ENCODE measurements around the gene WBP1. TPM values are rescaled to one million over a fixed set of nuclear protein-coding genes. Genes with fewer than 3 reads are reported as not detected.

The WBP1 gene
- total and polyA plus RNA-seq, 5 experiments from 2014 or later: 32.4 to 122 (median 38.3) TPM

GRCh38 chr2:74496997-74497776, 38.9 kb downstream of the WBP1 start:
- no peak for ATAC-seq
- H3K27me3 Mint-ChIP-seq: peaks cover 10 to 45% (median 32%) of the 10 kb centered on the region in 5 donors
- POLR2A ChIA-PET: interaction anchor here (0.9 to 1.5 kb wide), 4 partner anchors 10 to 157 kb away, joined by 3 to 7 read pairs (median 3); partner anchors contain the start of genes PCGF1, SEMA4F and WBP1

DNA sequence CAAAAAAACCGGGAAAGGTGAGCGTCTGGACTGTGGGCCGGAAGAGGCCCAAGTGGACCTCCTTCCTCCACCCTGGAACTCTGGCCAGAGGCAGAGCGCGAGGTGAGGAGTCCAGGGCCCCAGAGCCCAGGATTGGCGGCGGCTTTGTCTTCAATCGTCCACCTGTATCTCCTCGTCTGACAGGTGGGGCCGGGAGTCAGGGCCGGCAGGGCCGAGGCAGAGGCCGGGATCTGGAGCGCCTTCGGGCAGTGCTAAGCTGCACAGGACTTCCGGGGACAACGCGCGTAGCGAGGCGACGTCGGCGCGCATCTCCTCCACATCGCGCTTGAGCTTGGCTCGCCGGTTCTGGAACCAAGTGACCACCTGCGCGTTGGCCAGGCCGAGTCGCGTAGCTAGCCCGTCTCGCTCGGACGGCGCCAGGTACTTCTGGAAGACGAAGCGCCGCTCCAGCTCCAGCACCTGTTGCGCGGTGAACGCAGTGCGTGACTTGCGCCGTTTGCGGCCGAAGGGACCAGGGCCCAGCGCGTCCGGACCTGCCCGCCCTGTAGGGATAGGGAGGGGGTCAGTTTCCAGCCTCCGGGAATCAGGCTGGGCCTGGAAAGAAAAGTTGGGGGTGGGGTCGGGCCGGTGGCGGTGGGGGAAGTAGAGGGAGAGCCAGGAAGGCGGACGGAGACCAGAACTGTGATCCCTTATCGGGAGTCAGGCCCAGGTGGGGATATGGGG, 39.7 kb downstream of the WBP1 start:
- peaks cover 0 to 1% (median 0%) of the 10 kb centered on the region in 9 donors for H3K9me3 Mint-ChIP-seq
- H3K27ac Mint-ChIP-seq: peak overlapping the region in 5 of 10 donors; percentile 11 to 79 (median 29)
- peaks cover 10 to 53% (median 34%) of the 10 kb centered on the region in 5 donors for H3K27me3 Mint-ChIP-seq
- POLR2A ChIA-PET: interaction anchor here (0.9 to 1.5 kb wide), 4 partner anchors 9 to 156 kb away, joined by 3 to 7 read pairs (median 4); partner anchors contain the start of genes AUP1, HTRA2, PCGF1 and SEMA4F
- peaks cover 16 to 42% (median 35%) of the 10 kb centered on the region in 4 donors for H3K4me1 Mint-ChIP-seq
- ATAC-seq: peak; percentile 31 to 44
- peak overlapping the region; percentile 71 to 91 (median 87) for H3K4me3 Mint-ChIP-seq
- H3K36me3 Mint-ChIP-seq: peaks cover 0 to 13% (median 4%) of the 10 kb centered on the region in 3 donors
- DNase-seq: peak in 1 of 10 donors; percentile 23

More at GRCh38 chr2:74496997-74497776, 38.9 kb downstream of the WBP1 start:
- peaks cover 0 to 20% (median 7%) of the 10 kb centered on the region in 3 donors for H3K36me3 Mint-ChIP-seq
- peak overlapping the region; percentile 43 to 91 (median 86) for H3K4me3 Mint-ChIP-seq
- DNase-seq: no peak
- peak overlapping the region in 4 of 10 donors; percentile 16 to 79 (median 24) for H3K27ac Mint-ChIP-seq
- H3K4me1 Mint-ChIP-seq: peaks cover 16 to 34% (median 30%) of the 10 kb centered on the region in 4 donors
- peaks cover 0 to 1% (median 0%) of the 10 kb centered on the region in 9 donors for H3K9me3 Mint-ChIP-seq

DNA sequence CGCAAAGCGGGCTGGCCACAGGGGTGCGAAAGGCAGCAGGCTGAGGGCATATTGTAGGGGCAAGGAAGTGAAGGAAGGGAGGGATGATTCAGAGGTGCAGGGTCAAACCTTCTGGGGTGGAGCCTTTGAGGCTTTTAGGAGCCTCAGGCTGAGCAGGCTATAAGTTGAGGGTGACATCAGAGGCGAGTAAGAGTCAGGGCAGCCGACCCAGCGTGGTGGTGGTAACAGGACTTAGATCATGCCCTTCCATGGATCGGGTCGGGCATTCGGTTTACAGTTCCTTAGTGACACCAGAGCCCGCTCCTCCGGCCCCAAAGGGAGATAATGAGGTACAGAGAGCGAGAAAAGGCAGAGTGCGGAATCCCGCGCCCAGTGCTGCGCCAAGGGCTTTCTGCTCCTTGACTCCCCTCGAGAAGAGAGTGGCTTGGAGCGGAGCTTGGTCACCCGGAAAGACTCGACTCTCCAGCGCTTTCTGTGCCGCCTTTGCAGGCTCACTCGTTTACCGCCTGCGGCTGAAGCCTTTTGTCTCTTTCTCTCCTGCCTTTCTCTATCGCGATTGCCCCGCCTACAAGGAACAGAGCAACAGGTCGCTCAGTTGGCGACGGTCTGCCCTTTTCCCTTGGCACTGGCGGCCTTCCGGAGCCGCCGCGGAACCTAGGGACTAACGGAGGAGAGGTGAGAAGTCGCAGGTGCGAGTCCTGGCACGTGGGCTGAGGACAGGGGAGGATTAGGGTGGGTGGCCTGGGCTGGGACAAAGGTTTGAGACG, 40.4 kb downstream of the WBP1 start:
- DNase-seq: peak in 1 of 10 donors; percentile 26
- peak overlapping the region in 6 of 10 donors; percentile 11 to 72 (median 44) for H3K27ac Mint-ChIP-seq
- peak overlapping the region; percentile 71 to 91 (median 87) for H3K4me3 Mint-ChIP-seq
- peaks cover 12 to 60% (median 37%) of the 10 kb centered on the region in 5 donors for H3K27me3 Mint-ChIP-seq
- POLR2A ChIA-PET: interaction anchor here (0.9 to 1.5 kb wide), 5 partner anchors 8 to 155 kb away, joined by 3 to 7 read pairs (median 4); partner anchors contain the start of genes AUP1, HTRA2, PCGF1 and SEMA4F
- peak; percentile 17 to 27 for ATAC-seq
- H3K4me1 Mint-ChIP-seq: peaks cover 16 to 49% (median 42%) of the 10 kb centered on the region in 4 donors
- peaks cover 0 to 7% (median 6%) of the 10 kb centered on the region in 3 donors for H3K36me3 Mint-ChIP-seq
- H3K9me3 Mint-ChIP-seq: peaks cover 0 to 1% (median 0%) of the 10 kb centered on the region in 9 donors

DNA sequence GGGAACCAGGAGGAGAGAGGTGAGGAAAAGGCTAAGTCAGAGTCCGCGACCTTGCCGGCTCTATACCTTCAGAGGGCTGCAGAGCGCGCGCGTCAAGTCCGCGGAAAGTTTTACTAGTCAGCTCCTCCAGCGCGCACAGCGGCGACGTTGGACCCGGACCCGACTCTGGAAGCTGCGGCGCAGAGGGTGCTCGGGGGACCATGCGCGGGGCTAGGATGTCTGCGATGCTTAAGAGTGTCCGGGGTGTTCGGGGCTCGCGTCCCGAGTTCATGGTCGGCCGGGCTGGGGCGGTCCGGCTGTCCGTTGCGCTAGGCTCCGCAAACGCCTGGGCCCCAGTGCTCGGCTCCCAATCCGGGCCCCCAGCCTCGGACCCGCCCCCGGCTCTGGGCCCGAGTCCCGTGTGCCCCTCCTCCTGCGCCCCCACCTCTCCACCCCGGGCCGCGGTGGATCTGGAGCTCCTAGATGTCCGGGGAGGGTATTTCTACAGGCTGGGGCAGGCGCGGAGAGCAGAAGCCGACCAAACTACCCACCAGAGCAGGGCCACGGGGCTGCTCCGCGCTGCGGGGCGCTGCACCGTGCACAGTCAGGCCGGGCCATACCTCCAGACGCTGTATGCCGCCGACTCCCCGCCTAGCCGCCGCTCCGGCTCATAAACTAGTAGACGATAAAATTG, 41.2 kb downstream of the WBP1 start, which contains the start of gene LBX2:
Gene LBX2 (minus strand): TSS at position 337 of the 673 bp plus-strand sequence. CDS start 66 bp downstream, at position 271.
- POLR2A ChIA-PET: interaction anchor here (1.2 to 1.9 kb wide), 3 partner anchors 28 to 31 kb away, joined by 4 to 6 read pairs (median 4); partner anchors contain the start of genes AUP1 and HTRA2
- H3K4me3 Mint-ChIP-seq: peak within 1 kb of the TSS; percentile 71 to 91 (median 87)
- H3K9me3 Mint-ChIP-seq: peaks cover 0 to 2% (median 0%) of the 10 kb centered on the region in 9 donors
- ATAC-seq: peak; percentile 24 to 40
- H3K4me1 Mint-ChIP-seq: peaks cover 16 to 56% (median 49%) of the 10 kb centered on the region in 4 donors
- peak in 2 of 10 donors; percentile 10 to 15 for DNase-seq
- H3K36me3 Mint-ChIP-seq: peaks cover under 1 to 6% (median 6%) of the 10 kb centered on the region in 3 donors
- H3K27me3 Mint-ChIP-seq: peaks cover 15 to 68% (median 42%) of the 10 kb centered on the region in 5 donors
- peak within 1 kb of the TSS in 4 of 10 donors; percentile 15 to 74 (median 44) for H3K27ac Mint-ChIP-seq

DNA sequence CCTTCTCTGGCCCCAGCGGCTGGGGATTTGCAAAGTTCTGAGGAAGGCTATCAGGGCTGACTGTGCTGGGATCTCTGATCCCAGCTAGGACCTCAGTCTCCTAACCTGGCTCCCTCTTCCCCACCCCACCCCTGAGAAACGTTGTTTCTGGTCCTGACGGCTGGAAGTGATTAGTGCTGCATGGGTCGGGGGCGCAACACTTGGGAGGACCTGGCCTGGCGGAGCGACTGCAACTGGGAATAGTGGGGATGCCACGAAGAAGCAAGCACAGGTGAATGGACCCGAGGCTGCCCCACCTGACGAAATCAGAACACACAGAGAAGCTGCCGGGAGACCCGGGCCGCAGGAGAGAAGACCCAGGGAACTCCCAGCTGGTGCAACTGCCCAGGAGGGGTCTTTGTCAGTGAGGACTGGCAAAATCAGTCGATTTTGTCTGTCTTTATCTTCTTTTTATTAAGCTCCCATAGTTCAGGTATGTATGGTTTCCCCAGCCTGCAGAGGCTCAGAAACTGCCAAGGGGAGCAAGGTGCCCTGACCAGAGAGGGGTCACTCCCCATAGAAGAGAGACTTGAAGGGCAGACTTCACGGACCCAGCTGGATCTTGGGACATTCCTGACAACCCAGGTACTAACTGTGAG, 41.8 kb downstream of the WBP1 start:
- POLR2A ChIA-PET: interaction anchor here (0.5 to 2.0 kb wide), 9 partner anchors 13 to 80 kb away, joined by 3 to 6 read pairs (median 4); partner anchors contain the start of genes AUP1, CCDC142, HTRA2 and TTC31
- peak overlapping the region in 8 of 10 donors; percentile 8 to 72 (median 44) for H3K4me3 Mint-ChIP-seq
- DNase-seq (no peak), ATAC-seq (no peak)
- peaks cover 0 to 8% (median 0%) of the 10 kb centered on the region in 9 donors for H3K9me3 Mint-ChIP-seq
- H3K4me1 Mint-ChIP-seq: peaks cover 16 to 63% (median 55%) of the 10 kb centered on the region in 4 donors
- H3K27me3 Mint-ChIP-seq: peaks cover 20 to 74% (median 48%) of the 10 kb centered on the region in 5 donors
- H3K27ac Mint-ChIP-seq: peak overlapping the region in 1 of 10 donors; percentile 74
- peaks cover 7 to 13% (median 13%) of the 10 kb centered on the region in 3 donors for H3K36me3 Mint-ChIP-seq

DNA sequence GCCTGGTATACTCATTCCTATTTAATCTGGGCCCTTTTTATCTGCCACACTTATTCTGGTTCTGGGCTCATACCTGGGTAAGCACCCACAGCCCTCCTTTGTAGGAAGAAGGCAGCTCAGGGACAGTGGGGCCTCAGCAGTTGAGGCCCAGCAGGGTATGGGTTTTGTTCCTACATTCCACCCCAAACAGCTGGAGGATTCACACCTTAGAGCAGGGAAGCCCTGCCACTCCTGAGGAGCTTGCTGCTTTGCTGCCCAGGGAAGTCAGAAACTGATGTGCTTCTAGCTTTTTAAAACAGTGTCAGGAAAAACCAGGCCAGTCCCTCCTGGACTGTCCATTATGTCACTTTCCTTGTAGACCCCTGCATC, 42.3 kb downstream of the WBP1 start:
- Mint-ChIP-seq H3K4me3 (peak overlapping the region in 1 of 10 donors; percentile 18), H3K27ac (no peak overlapping the region), H3K27me3 (peaks cover 20 to 79% (median 49%) of the 10 kb centered on the region in 5 donors), H3K36me3 (peaks cover 11 to 18% (median 18%) of the 10 kb centered on the region in 3 donors), H3K4me1 (peaks cover 17 to 67% (median 60%) of the 10 kb centered on the region in 4 donors), H3K9me3 (peaks cover 0 to 9% (median 0%) of the 10 kb centered on the region in 9 donors)
- ATAC-seq (no peak), DNase-seq (no peak)
- POLR2A ChIA-PET: interaction anchor here (0.8 to 2.0 kb wide), 8 partner anchors 12 to 42 kb away, joined by 3 to 6 read pairs (median 4); partner anchors contain the start of genes AUP1, CCDC142, HTRA2 and TTC31

- H3K4me1 Mint-ChIP-seq: peaks cover 18 to 69% (median 65%) of the 10 kb centered on the region in 4 donors
- peaks cover 20 to 87% (median 50%) of the 10 kb centered on the region in 5 donors for H3K27me3 Mint-ChIP-seq
- peaks cover 12 to 25% (median 24%) of the 10 kb centered on the region in 3 donors for H3K36me3 Mint-ChIP-seq
- H3K4me3 Mint-ChIP-seq: peak overlapping the region; percentile 50 to 81 (median 70)
- ATAC-seq (no peak), DNase-seq (no peak)
- POLR2A ChIA-PET: interaction anchor here (1.0 to 2.0 kb wide), 4 partner anchors 11 to 27 kb away, joined by 3 to 5 read pairs (median 4); partner anchors contain the start of genes AUP1, CCDC142 and TTC31
- no peak overlapping the region for H3K27ac Mint-ChIP-seq
- H3K9me3 Mint-ChIP-seq: peaks cover 0 to 9% (median 0%) of the 10 kb centered on the region in 9 donors
Observed at GRCh38 chr2:74501335-74502071, 43.3 kb downstream of the WBP1 start.

- ATAC-seq: no peak
- H3K27ac Mint-ChIP-seq: peak overlapping the region in 2 of 10 donors; percentile 31 to 43
- POLR2A ChIA-PET: interaction anchor here (2.0 kb wide), 2 partner anchors 10 to 19 kb away, joined by 5 read pairs; partner anchors contain the start of genes CCDC142 and TTC31
Observed at GRCh38 chr2:74502147-74502719, 44.0 kb downstream of the WBP1 start.

More at GRCh38 chr2:74502147-74502719, 44.0 kb downstream of the WBP1 start:
- peaks cover 0 to 8% (median 0%) of the 10 kb centered on the region in 9 donors for H3K9me3 Mint-ChIP-seq
- H3K36me3 Mint-ChIP-seq: peaks cover 15 to 32% (median 28%) of the 10 kb centered on the region in 3 donors
- H3K4me1 Mint-ChIP-seq: peaks cover 23 to 76% (median 72%) of the 10 kb centered on the region in 4 donors
- H3K27me3 Mint-ChIP-seq: peaks cover 20 to 94% (median 52%) of the 10 kb centered on the region in 5 donors
- H3K4me3 Mint-ChIP-seq: peak overlapping the region; percentile 60 to 81 (median 72)
- no peak for DNase-seq

Measured in naive thymus-derived CD8-positive, alpha-beta T cell (primary cell).